ENCODE data around the gene MMD.

- TF ChIP-seq ZBTB46 (CRISPR knock-in tag; IDR thresholded peaks at IDR 0.05; ENCODE audit: borderline replicate concordance) = no peak
- no peak for TF ChIP-seq CHD2 (IDR thresholded peaks at IDR 0.05; ENCODE audit: low read depth, low read length)
- no peak for TF ChIP-seq DPF2 (CRISPR knock-in tag; IDR thresholded peaks at IDR 0.05; ENCODE audit: borderline replicate concordance, low read depth)
- TF ChIP-seq PREB (CRISPR knock-in tag; IDR thresholded peaks at IDR 0.05) = no peak
- no peak for TF ChIP-seq JARID2 (CRISPR knock-in tag; IDR thresholded peaks at IDR 0.05; ENCODE audit: insufficient replicate concordance)
- no peak for TF ChIP-seq GTF2F1 (IDR thresholded peaks at IDR 0.05; ENCODE audit: low read length)
- no peak for TF ChIP-seq ZNF180 (CRISPR knock-in tag; IDR thresholded peaks at IDR 0.05; ENCODE audit: borderline replicate concordance, low read depth)
- no peak for TF ChIP-seq ZNF333 (CRISPR knock-in tag; IDR thresholded peaks at IDR 0.05; ENCODE audit: borderline replicate concordance)
- no peak for TF ChIP-seq SNAPC2 (CRISPR knock-in tag; IDR thresholded peaks at IDR 0.05)
- TF ChIP-seq EZH2 (conservative IDR thresholded peaks at IDR 0.05; ENCODE audit: low read depth, low read length) = no peak
- no peak for TF ChIP-seq THRA (CRISPR knock-in tag; IDR thresholded peaks at IDR 0.05; ENCODE audit: borderline replicate concordance)
- no peak for TF ChIP-seq POLR2AphosphoS5 (IDR thresholded peaks at IDR 0.05; ENCODE audit: low read depth, low read length)
- no peak for TF ChIP-seq ZFP82 (CRISPR knock-in tag; IDR thresholded peaks at IDR 0.05; ENCODE audit: borderline replicate concordance)
These were observed 74.3 kb downstream of the MMD start for GRCh38 chr17:55347341-55347740.
